ENCODE data around the gene NLRC3. TPM values are rescaled to one million over a fixed set of nuclear protein-coding genes. Genes with fewer than 3 reads are reported as not detected.

The NLRC3 gene
- polyA plus RNA-seq, 1 of the 3 experiments (the other 2 are of a cell fraction): not detected

- 95% methylated on average over 12 of the region's 12 CpGs for WGBS (ENCODE audit: low lambda C conversion rate)
- Histone ChIP-seq H3K4me3 (ENCODE audit: low read depth in 2 of 2, low read length in 1 of 2) (no peak overlapping the region), H2AFZ (ENCODE audit: low read depth) (no peak overlapping the region), H3K79me2 (ENCODE audit: insufficient read depth) (no peaks in the 10 kb centered on the region), H3K27me3 (ENCODE audit: insufficient read depth) (no peaks in the 10 kb centered on the region), H3K9me3 (no peaks in the 10 kb centered on the region), H3K36me3 (replicated peaks in 1 of 2; ENCODE audit: control insufficient read depth in 1 of 2, insufficient read depth in 2 of 2, low read length in 1 of 2) (peaks cover 22 to 42% of the 10 kb centered on the region in 2 experiments), H3K4me2 (no peak overlapping the region), H3K4me1 (ENCODE audit: control insufficient read depth in 1 of 2, insufficient read depth in 2 of 2, low read depth in 1 of 2, low read length in 1 of 2) (no peaks in the 10 kb centered on the region), H3K9ac (no peak overlapping the region), H4K20me1 (ENCODE audit: insufficient read depth) (no peaks in the 10 kb centered on the region), H3K9me2 (no peaks in the 10 kb centered on the region), H3F3A (replicated peaks; ENCODE audit: insufficient read depth) (peaks cover 6% of the 10 kb centered on the region), H3K27ac (ENCODE audit: low read depth in 2 of 2, low read length in 1 of 2) (no peak overlapping the region)
- DNase-seq: no peak
- TF ChIP-seq CTCF (IDR thresholded peaks at IDR 0.05) (no peak), PBX3 (IDR thresholded peaks at IDR 0.05) (no peak), YY1 (IDR thresholded peaks at IDR 0.05; ENCODE audit: low read depth) (no peak), TAF1 (IDR thresholded peaks at IDR 0.05; ENCODE audit: borderline replicate concordance, low read depth, low read length) (no peak), GABPA (IDR thresholded peaks at IDR 0.05; ENCODE audit: low read depth) (no peak), USF1 (IDR thresholded peaks at IDR 0.05; ENCODE audit: borderline replicate concordance, low read depth) (no peak), MAX (IDR thresholded peaks at IDR 0.05; ENCODE audit: low read depth) (no peak), MEF2A (IDR thresholded peaks at IDR 0.05; ENCODE audit: borderline replicate concordance, low read depth) (no peak), NFIC (IDR thresholded peaks at IDR 0.05; ENCODE audit: borderline replicate concordance) (no peak), MXI1 (IDR thresholded peaks at IDR 0.05; ENCODE audit: low read depth, low read length) (no peak), POLR2AphosphoS5 (IDR thresholded peaks at IDR 0.05; ENCODE audit: low read depth, low read length) (no peak), EZH2phosphoT487 (IDR thresholded peaks at IDR 0.05; ENCODE audit: borderline replicate concordance, low read depth) (no peak), SMC3 (IDR thresholded peaks at IDR 0.05; ENCODE audit: low read depth, low read length) (no peak), FOXJ3 (CRISPR knock-in tag; IDR thresholded peaks at IDR 0.05) (no peak), SIN3A (IDR thresholded peaks at IDR 0.05; ENCODE audit: borderline replicate concordance, low read depth, low read length) (no peak), USF2 (IDR thresholded peaks at IDR 0.05; ENCODE audit: borderline replicate concordance, low read depth, low read length) (no peak), FOSL2 (IDR thresholded peaks at IDR 0.05; ENCODE audit: borderline replicate concordance, low read depth) (no peak), TCF12 (IDR thresholded peaks at IDR 0.05) (no peak)
- ChIA-PET POLR2A (no interaction called here), CTCF (no interaction called here)
Observed at GRCh38 chr16:3530371-3530914, 46.8 kb downstream of the NLRC3 start.
